Stimulated activated CD4-positive, alpha-beta T cell treated with anti-CD3 and anti-CD28 coated beads, Interleukin-1b, Interleukin-23, amount 100 ng/mL, for 24 hours (primary cell): ENCODE measurements around the gene STAMBPL1.
"Not testable (repeated sequence)": the region's sequence is repeated elsewhere in the genome, so short reads cannot be mapped to it uniquely, and the experiment has no call there.

ENCODE experiments used
- DNase-seq, 4 experiments: peaks; one replicate each; pipeline ENCODE4 v3.0.0-alpha.2; 2020; ENCODE audit warnings: low read depth in 4 of 4, low spot score in 1 of 4

The STAMBPL1 gene

DNA sequence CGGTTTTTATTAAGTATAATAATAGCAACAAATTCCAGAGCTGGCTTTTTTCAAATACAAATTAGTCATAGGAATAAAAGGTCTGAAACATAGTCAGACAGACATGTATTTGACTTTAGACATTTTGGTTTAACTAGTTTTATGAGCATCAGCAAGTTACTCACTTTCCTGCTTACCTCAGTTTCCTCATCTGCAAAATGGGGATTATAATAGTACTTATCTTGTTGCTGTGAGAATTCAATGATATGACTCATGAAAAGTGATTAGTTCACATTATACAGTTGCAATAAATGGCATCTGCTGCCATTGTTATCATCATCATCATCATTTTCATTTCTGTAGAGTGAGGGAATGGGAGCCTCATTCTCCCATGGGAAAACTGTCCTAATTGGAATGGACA lies 39.0 kb downstream of the STAMBPL1 start:
- DNase-seq, result no peak

GRCh38 chr10:88920198-88920597 lies 40.2 kb downstream of the STAMBPL1 start:
- DNase-seq, result no peak

DNA sequence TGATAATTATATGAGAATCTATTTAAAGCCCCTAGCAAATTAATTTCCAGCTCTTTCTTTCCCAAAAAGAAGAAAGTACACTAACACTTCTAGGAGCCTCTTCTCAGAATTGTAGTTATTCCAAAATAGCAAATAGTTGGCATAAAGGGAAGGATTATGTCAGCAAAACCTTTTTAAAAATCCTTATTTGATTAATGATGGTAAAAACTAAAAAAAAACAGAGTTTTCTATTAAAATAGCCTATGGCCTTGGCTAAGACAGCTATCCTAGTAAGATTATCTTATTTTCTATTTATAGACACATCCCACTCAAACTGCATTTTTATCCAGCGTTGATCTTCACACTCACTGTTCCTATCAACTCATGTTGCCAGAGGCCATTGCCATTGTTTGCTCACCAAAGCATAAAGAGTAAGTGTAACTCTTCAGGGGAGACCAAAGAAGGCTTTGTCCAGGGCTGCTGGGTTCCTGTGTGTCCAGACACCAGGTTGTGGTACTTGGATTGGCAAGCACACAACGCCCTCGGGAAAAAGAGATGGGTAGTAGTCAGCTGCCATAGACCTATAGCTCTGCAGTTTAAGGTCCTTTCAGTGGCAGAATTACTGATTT lies 41.0 kb downstream of the STAMBPL1 start:
- no peak for DNase-seq

DNA sequence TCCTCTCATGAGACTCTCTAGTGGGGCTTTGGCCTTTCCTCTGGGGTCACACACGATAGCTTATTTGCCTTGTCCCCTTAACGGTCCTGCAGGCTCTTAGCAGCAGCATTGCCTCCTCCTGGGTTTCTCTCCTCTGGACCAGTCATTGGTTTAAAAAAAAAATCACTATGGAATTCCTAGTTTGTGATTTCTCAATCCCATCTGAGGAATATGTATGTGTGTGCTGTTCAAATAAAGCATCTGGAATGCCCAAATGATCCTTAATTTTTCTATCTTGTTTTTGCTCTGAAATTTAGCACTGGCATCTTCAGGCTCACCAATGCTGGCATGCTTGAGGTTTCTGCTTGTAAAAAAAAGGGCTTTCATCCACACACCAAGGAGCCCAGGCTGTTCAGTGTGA lies 42.0 kb downstream of the STAMBPL1 start:
- DNase-seq, result no peak

DNA sequence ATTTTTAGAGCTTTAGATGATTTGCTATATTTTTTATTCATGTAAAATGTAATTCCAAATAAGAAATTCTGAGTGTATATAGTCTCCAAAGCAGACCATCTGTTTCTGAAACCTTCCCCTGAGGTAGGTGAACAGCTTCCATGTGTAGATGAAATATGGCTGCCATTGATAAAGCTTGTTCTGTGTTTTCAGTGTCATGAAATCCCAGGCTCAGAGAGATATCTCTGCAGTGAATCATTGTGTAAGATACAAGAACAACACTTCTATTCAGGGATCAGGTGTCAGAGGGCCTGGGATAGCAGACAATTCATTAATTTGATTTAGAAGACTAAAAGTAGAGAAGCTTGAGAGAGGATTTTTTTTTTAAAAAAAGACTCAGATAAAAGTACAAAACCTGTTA lies 43.5 kb downstream of the STAMBPL1 start:
- DNase-seq, result no peak

DNA sequence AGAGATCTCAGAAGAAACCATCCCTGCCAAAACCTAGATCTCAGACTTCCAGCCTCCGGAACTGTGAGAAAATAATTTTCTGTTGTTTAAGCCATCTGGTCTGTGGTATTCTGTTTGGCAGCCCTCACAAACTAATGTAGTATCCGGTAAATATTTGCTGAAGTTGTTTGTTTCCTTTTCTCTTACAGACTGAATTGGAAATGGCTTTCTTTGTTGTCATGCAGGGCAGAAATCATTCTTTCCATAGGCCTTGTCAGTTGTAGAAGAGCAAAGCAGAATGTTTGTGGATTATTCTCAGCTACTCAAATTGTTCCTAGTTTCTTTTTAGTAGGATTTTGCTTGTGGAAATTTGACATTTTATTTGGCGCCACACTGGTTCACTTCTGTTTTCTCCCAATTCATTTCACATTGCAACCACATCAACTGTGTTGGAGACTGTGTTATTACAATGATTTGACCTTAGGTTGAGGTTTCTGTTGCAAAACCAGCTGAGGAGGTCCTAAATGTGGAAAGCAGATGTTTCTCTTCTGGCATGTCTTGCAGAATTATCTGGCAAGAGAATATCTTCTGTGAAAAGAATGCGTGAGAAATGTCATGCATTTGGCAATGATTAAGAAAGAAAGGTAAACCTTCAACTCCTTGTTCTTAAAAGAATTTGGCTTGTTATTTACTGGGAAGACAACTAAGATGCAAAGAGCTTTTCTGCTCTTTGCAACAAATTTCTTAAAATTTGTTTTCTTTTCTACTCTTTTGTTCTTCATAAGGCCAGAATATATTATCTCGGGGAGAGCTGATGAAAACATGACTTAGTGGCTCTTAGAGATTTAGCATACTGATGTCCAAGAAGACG lies 46.7 kb downstream of the STAMBPL1 start:
- DNase-seq, result no peak

DNA sequence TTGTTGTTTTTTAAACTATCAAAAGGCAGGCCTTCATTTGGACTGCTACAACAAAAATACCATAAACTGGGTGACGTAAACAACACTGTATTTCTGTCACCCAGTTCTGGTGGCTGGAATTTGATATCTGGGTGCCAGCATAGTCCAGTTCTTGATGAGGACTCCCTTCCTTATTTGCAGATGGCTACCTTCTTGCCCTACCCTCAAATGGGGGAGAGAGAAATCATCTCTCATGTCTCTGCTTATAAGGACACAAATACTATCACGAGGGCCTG lies 47.3 kb downstream of the STAMBPL1 start:
- no peak for DNase-seq

DNA sequence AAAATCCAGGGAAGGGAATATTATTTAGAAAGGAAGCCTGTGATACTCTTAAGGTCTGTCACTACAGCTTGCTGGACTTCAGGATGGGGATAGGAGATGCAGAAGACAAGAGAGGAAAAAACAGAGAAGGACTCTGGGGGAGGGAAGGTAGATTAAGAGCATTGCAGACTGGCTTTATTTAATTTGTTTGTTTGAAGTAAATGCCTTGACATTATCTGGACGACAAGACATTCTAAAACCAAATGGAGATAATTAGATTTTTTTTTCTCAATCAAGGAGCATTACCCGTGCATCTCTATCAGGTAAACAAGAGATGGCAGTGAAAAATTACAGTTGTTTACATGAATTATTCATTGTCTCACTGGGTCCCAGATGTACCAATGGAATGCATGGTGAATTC lies 48.2 kb downstream of the STAMBPL1 start:
- DNase-seq, result no peak

- DNase-seq, result no peak
These were observed 51.5 kb downstream of the STAMBPL1 start for GRCh38 chr10:88931548-88931947.

GRCh38 chr10:88932029-88932428 lies 52.0 kb downstream of the STAMBPL1 start:
- not testable (repeated sequence) for DNase-seq

GRCh38 chr10:88932539-88933256 lies 52.7 kb downstream of the STAMBPL1 start:
- DNase-seq, result peak in 1 of 4 experiments; percentile 17

DNA sequence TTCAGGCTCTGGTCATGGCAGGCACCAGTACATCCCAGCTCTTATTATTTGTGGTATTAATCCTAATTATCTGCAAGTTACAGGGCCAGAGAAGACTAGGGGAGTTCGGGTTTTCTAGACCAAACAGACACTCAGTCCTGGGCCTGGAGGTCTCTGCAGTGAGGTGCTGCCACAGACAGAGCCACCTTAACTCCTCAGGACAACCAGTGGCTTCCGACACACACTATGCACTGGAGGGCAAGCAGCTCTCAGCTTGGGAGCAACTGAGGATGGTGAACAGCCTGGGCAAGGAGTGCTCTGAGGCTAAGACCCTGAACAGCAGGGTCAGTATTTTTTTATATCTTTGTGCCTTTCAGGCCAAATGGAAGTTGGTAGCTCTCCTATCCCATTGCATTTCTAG lies 53.5 kb downstream of the STAMBPL1 start:
- DNase-seq, result no peak

DNA sequence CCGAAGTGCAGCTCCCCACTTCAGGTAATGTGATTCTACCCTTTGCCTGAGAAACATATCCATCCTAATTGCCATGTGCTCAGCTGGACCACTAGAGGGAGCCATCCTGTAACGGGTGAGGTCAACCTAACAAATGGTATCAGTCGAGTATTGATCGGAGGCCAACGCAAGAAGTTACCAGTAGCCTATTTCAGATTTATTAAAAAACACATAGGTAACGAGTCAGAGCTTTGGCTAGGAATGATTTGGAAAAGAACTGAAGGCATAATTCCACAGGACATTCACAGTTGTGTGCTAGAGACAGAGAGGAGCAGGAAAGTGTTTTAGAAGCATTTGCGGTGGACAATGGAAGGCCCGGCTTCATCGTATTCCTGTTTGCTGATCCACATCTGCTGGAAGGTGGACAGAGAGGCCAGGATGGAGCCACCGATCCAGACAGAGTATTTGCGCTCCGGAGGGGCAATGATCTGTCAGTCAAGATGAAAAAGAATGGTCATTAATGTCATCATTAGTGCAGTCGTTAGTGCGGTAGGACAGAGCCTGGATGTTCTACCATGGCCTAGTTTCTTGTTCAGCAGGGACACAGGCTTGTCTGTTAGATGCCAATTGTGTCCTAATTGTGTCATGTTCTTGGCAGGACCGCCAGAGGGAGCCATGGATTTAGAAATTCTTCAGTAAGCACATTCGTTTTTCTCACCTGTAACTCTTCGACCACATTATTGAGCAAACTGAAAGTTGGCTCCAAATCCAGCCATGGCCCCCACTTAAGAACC lies 55.0 kb downstream of the STAMBPL1 start:
- DNase-seq, result peak; percentile 45 to 57 (median 50)

DNA sequence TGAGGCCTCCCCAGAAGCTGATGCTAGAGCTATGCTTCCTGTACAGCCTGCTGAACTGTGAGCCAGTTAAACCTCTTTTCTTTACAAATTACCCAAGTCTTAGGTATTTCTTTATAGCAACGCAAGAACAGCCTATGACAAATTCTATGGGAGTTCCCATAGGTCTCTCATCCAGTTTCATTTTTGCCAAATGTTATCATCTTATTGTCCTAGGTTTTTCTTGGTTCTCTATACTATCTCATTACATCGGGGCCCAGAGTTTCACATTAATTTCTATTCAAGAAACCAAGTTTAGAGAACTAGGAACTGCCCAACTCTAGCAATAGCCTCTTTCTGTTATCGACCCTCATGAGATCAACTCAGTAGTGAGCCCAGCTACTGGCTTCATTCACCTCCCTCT lies 56.6 kb downstream of the STAMBPL1 start:
- no peak for DNase-seq

- no peak for DNase-seq
These were observed 58.0 kb downstream of the STAMBPL1 start for GRCh38 chr10:88938039-88938438.

GRCh38 chr10:88938938-88939337 lies 58.9 kb downstream of the STAMBPL1 start:
- no peak for DNase-seq

DNA sequence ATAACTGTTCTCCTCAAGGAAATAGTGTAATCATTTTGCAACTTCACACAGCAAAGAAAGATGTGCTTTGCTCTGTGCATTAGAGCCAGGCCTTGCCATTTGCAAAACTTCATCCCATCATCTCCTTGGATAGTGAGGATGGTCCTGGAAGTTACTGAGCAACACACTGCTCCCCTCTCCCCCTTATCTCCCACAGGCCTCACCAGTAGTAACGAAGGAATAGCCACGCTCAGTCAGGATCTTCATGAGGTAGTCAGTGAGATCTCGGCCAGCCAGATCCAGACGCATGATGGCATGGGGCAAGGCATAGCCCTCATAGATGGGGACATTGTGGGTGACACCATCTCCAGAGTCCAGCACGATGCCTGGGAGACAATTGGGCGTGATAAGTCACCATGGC lies 61.0 kb downstream of the STAMBPL1 start:
- DNase-seq, result no peak

DNA sequence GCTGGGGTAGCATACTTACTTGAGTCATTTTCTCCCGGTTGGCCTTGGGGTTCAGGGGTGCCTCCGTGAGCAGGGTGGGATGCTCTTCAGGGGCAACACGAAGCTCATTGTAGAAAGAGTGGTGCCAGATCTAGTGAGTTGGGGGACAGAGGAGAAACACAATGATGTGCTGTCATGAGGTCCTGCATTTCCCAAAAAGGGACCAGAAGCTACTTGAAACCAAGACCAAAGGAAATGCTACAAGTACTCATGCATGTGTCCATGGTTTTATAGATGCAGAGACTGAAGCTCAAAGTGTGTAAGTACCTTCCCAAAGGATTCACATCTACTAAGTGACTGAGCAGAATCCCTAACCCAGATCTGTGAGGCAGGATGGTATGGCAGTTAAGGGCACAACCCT lies 63.7 kb downstream of the STAMBPL1 start:
- no peak for DNase-seq

- no peak for DNase-seq
These were observed 64.8 kb downstream of the STAMBPL1 start for GRCh38 chr10:88944813-88945212.

- DNase-seq, result no peak
These were observed 66.2 kb downstream of the STAMBPL1 start for GRCh38 chr10:88946200-88946599.

DNA sequence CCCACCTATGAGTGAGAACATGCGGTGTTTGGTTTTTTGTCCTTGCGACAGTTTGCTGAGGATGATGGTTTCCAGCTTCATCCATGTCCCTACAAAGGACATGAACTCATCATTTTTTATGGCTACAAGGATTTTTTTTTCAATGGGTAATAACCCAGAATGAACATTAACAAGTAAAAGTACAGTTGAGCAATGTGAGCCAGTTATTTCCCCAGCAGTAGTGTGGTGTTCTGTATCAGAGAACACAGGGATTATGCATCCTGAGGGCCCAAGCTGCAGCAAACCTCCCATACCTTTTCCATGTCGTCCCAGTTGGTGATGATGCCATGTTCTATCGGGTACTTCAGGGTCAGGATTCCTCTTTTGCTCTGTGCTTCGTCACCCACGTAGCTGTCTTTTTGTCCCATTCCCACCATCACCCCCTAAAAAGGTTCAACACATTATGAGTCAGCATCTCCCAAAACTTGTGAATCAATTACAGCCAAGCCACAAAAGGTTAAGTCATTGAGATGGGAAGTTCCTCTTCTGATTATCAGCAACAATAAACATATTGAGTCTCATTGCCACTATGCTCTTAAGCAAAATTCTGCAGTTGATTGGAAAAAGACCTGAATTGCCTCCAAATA lies 67.0 kb downstream of the STAMBPL1 start:
- DNase-seq, result no peak
